UCSD-AML1 (cell line): ENCODE results near the gene HOXC11.

Source experiments
- DNase-seq: peaks from one replicate; lab custom pipeline; 2025; ENCODE audit not compliant: unreplicated experiment; lab: John Stamatoyannopoulos, UW

HOXC11 gene

DNA sequence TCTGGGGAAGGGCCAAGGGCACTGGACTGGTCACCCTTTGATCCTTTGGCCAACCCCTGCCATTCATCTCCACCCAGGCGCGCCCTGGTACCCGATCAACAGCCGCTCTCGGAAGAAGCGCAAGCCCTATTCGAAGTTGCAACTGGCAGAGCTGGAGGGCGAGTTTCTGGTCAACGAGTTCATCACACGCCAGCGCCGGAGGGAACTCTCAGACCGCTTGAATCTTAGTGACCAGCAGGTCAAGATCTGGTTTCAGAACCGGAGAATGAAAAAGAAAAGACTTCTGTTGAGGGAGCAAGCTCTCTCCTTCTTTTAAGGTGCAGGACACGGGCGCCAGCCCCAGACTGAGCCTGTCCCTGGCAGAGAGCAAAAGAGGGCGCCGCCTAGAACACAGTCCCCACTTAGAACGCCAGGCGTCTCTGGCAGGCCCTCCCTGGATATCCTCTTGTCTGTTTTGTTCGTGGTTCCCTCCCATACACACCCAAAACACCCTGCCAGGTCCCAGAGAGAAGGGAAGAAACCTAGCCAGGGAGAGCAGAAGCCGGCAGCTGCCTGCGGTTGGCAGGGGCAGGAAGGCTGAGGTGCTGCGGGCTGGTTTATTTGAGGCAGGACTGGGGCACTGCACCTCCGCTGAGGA, 16.6 kb upstream of the HOXC11 start:
- no peak for DNase-seq

DNA sequence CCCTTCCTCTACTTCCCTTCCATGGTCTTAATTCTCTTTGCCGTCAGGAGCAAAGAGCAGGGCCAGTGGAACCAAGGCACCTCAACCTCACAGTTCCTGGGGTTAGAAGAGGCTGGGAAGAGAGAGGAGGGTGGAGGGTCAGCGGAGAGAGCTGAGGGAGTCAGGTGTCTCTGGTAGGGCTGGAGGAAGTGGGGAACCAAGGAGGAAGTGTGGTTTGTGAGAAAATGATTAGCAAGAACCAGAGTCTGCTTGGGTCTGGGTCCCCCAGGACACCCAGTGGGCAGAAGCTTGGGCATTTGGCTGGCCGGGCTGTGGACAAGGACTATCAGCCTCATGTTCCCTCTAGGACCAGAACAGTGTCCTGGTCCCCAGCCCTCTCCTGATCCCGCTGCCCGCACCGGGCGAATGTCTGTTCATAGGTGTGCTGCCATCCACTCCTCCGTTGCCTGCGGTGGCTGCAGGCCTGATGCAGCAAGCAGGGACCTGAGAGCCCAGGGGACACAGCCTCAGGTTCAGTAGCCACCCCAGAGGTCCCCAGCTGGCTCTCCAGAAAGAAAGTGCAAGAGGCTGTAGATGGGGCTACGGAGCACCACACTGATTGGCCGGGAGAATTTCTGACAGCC, 15.9 kb upstream of the HOXC11 start:
- DNase-seq, result peak; percentile 59

DNA sequence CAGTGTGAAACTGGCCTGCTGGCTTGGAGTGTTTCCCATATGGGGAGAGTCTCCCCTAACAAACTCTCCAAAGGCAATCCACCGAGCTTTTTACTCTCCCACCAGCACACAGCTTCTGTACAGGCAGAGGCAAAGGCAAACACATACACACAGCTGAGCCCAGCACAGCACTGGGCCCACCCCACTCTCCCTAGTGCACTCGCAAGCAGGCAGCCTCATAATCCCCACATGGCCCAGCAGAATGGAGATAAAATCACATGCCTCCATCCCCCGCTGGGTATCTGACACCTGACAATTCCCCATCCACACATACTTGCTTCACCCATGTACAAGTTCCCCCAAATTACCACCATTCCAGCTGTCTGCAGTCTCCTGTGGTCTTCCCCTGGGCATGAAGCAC, 14.8 kb upstream of the HOXC11 start:
- no peak for DNase-seq

DNA sequence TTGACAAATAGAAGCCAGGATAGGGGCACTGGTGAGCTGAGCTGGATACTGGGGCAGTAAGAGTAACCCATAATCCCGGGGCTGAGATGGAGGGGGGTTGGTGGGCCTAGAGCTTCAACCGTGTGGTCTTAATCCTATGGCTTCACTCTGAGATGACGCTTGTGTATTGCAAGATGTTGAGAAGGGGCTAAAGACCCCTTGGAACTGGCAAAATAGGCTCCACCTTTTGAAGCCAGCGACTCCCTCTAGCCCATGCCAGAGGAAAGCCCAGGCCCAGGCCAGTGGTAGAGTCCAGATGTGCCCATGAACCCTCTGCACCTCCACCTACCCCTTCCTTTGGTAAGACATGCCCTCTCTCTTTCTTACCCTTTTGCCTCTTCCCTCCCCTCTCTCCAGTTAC, 13.6 kb upstream of the HOXC11 start:
- DNase-seq, result no peak

DNA sequence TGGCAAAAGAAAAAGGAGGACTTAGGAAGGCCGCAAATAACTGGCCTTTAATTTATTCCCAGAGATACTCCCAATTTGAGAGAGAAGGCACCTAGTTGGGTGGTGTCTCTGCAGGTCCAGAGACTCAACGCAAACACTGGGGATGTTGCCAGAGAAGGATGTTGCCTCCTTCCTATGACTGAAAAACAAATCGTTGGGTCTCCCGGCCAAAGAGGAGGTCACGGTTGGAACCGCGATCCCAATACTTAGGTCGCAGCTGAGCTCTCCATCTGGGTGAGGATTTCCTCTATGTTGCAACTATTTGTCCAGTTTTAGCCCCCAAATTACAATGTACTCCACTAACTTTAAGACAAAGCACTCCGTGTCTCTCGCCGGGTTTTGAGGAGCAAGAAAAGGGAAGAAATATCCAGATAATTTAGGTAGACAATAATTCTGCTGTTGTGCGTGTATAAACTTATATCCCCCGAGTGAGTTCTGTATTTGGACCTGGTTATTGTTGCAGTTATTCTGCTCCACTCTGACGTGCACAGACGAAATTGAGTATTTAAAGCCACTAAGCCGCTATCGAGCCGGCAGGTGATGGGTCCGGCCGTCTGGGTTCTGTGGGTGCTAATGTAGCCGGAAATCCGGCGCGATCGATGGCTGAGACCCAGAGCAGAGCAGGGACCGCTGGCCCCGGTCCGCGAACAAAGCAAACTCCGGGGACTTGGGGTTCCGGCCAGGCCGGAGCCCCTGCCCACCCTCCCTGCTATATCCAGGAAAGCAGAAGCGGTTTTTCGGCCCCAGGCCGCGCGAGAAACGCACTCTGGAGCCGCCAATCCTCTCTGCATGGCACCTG, 12.5 kb upstream of the HOXC11 start:
- no peak for DNase-seq

DNA sequence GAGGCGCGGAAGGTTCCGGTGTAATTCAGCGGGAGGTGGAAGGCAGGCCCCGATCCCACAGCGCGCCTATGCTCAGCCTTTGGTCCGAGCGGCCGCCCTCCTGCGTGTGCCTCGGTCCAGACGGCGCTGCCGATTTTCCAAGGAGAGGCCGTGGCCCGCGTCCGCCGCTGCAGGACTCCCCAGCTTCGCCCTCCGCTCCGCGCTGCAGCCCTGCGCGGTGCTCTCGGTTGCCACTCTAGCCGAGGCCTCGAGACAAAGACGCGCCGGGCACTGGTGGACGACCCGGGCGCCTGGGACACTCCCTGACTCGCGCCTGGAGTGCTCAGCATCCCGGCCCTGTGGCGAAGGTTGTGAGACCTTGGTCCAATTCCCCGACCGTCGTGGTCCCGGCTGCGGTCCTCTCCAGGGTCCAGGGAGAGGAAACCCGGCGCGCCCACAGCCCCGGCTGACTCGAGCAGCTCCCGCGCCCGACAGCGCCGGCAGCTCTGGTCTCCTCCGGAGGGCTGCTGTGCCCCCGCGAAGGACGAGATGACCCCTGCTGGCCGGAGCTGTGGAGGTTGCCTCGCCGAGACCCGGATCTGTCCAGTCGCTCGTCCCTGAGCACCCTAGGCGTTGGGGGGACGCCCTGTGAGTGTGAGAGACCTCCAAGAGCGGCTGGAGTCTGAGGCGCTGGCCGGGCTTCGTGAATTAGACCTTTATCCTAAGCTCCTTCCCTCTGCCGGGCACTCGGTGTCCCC, 11.7 kb upstream of the HOXC11 start:
- no peak for DNase-seq

DNA sequence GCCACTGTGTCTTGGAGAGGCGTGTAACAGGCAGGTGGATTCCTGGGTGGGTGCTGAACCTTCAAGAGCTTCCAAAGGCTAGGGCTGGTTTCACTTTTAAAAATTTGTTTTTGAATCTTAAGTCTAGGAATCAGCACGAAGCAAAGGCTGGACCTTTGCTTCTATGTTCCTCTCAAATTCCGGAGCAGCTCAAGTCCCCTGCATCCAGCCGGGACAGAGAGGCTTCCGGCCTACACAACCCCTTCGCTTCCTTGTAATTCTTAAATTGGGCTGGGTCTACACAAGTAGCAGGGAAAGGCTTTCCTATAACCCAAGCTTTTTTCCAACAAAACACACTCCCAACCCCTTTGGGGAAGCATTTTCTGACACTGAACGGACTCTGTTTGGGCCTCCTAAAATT, 9.9 kb upstream of the HOXC11 start:
- no peak for DNase-seq

DNA sequence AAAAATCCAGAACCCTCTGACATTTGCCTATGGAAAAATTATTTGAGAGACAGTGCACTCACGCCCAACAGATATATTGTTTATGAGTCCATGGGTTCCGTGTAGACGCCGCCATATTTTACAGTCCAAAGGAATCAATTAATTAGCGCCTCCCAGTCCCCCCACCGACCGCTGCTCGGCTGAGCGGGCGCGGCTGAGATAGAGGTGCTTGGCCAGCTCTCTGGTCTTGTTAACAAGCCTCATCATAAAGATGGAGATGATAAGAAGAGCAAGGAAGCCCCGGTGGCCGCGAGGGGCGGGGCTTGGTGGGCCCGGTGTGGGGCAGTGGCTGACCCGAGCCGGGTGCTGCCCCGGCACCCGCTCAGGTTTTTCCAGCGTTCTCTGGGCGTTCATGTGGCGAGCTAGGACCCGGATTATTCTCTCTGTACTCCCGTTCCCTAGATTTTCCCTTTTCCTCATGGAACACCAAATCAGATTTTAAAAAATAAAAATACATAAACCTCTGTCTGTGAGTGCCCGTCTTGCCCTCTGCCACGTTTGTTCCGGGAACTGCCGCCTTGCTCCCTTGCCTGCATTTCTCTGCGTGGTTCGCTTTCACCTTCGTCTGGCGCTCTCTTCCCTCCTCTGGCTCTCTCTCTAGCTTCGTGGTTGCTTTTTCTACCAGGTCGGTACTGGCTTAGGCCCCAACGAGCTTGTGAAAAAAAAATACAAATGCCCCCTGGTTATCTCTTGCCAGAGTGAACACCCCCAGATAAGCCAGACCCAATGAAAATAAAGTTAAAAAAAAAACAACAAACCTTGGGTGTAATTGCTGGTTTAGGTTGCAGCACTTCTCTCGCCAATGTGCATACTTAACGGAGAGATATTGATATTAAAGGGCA, 9.3 kb upstream of the HOXC11 start:
- no peak for DNase-seq

DNA sequence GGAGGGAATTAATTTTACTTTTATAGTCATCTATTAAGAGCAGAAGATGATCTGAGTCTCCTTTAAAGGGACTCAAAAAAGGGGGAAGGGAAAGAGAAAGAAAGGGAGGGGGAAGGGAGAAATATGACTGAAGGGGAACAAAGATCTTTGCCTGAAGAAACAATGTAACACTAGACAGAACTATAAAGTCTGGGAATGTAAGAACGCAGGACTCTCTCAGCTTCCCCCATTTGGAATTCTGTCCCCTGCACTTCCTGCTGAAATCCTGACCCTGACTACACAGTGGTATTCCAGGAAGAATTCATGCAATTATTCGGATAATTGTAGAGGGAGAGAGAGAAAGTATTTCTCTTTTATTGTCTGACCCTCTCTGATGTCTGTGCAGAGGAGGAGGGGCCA, 8.6 kb upstream of the HOXC11 start:
- DNase-seq, result no peak

DNA sequence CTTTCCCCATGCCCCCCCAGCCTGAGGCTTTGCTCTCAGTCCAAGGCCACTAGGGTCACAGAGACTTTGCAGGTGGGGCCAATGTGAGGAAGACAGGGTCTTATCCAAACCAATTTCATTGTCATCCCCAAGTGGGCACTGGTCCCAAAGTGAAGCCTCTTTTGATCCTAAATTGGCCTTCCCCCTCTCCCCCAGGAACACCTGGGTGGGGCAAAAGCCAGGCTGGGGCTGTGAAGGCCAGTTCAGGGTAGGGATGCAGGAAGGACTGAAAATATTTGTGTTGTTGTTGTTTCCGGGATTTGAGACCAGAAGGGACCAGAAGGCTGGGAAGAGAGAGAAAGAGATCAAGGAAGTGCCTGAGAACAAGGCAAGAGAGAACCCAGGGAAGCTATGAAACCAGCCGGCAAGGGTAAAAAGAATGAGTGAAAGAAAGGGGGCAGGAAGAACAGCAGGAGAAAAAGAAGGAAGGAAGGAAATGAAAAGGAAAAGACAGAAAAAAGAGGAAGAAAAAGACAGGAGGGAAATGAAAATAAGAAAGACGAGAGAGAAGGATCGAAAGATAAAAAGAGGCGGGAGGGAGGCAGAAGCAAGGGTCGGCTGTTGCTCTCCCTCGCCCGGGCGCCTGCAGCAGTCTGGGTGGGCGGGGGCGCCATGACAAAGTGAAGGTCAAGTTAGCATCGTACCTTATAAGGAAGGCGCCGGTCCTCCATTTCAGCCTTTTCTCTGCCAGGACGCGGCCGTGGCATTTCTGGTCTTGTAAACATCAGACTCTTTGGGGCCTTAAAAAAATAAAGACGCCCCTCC, 7.4 kb upstream of the HOXC11 start:
- DNase-seq, result no peak

DNA sequence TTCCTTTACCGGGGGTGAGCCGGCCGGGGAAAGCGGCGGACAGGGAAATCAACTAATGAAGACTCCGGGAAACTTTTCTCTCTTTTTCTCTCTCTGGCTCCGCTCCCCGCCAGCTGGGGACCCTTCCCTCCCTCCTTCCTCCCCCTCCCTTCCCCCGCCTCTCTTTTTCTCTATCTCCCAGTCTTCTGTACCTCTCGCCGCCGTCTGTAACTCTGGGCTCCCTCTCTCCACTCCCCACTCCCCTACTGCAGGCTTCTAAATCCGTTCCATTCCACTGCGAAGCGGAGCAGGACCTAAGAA, 6.9 kb upstream of the HOXC11 start:
- no peak for DNase-seq

DNA sequence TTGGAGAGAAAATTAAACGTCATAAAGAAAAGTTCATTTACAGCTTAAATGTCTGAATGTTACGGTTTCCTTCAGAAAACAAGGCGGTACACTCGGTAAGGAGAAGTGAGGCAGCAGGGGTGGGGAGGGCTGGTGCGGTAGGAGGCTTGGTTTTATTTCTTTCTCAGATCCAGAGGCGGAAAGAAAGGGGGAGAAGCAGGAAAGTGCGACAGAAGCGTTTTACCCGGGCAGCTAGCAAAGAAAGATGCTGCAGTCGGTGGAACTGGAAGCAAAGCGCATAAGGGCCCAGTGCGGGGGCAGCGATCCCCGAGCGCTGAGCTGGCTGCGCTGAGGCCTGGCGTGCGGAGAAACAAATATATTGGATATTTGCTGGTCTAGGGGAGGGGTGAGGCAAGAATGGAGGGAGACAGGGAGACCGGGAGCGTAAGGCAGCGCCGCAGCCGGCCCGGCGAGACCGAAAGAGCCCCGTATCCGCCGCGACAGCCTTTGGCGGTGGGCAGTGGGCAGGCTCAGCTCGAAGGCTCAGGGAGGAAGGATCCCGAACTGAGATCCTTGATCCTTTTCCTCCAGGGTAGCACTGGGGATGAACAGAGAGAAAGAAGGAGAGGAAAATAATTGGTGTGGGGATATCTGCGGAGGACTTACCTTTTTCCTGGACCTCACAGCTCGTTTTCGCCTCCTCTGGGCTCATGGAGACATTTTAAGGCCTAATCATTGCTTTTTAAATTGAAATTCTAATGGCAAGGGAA, 6.4 kb upstream of the HOXC11 start:
- no peak for DNase-seq

DNA sequence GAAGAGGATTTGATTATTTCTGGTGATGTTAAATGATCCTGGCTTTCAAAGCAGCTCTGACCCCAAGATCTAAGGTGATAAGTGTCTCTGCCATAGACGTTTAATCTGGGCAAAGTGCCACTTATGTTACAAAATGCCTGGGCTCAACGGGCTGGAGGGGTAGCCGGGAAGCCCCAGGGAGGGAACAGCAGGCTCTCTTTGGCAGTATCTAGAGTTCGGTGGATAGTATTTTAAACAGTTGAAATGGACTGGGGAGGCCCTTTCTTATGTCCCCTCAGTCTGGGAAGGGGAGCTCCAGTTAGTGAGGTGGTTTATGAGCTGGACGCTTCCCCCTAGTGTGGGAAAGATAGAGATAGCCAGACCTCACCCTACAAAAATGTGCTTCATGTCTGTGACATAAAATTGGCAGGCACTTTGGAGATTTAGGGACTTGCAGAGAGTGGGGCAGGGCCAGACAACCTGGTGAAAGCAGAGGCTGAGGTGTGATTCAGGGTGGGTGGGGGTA, 5.5 kb upstream of the HOXC11 start:
- no peak for DNase-seq

DNA sequence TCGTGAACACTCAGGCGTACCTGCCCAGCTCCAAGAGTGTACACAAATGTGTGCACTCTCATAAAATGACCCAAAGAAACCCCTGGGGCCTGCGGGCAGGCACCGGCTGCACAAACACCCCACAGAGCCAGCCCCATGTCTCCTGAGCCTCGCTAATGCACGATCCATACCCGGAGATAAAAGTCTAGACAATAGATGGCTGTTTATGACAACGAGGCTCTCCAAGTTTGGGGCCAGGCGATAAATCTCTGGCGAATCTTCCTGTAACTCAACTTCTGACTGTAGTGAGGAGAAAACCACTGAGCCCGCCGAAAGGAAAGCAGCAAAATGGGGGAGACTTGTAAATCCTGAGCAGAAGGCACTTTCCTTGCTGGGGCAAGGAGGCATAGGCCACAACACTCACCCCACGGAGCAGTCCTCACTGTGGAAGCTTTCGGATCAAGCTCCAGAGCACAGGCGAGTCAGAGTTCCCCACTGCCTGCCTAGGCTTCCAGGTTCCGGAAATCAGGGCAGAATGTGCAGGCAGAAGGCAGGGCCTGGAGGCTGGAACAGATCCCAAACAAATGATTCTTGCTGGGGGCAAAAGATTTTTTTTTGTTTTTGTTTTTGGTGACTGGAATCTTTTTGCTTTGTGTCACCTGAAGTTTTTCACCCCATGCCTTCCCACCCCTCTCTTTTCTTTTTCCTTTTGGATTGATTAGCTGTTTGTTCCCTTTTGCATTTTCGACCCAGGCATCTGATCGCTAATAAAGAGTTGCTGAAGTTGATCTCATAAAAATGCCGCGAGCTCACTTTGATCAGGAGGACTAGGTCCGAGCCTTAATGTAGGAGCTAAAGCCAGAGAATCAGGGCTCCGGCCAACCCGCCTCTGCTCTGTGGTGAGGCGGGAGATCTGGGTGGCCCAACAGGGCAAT, 4.5 kb upstream of the HOXC11 start:
- no peak for DNase-seq

DNA sequence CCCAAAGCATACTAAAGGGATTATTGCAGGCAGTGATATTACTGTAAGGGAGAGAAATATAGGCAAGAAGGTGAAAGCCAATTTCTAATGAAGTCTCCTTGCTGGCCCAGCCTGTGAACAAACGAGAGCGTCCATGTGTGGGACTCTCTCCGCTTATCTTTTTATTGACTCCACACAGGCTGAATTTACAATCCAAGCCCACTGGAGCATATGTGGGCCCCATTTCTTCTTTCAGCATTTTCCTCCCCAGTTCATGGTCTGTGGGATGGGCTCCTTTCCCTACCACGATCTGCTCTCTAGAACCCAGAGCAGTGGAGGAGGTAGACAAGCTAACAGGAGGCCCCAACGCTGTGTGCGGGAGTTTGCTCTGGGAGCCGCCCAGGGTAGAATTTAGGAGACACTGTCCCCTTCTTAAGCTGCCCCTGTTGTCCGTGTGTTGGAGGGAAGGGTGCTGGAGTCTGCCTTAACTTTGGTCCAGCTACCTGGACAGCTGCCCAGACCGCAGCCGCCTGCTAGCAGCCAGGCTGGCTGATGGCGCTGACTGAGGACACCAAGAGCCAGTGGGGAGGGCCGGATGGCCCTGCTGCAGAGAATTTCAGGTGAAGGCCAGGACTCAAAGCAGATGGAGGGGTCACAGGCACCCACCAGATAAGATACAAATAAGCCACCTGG, 3.2 kb upstream of the HOXC11 start:
- DNase-seq, result no peak

DNA sequence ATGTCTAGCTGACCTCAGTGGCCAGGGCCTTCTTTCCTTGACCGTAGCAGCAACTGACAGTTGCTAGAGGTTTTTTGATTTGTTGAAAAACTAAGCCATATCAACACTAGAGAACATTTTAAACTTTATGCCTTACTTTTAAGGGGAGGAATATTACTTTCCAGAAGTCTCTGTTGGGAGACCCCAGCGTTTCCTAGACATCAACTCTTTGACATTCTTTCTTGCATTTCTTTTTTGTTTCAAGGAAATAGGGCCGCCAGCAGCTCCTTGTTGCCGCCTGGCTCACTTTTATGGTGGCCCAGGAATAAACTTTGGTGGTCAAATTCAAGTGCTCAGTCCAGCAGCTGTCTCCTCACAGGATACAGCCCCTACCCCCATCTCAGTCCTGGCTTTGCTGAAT, 2.5 kb upstream of the HOXC11 start:
- no peak for DNase-seq

DNA sequence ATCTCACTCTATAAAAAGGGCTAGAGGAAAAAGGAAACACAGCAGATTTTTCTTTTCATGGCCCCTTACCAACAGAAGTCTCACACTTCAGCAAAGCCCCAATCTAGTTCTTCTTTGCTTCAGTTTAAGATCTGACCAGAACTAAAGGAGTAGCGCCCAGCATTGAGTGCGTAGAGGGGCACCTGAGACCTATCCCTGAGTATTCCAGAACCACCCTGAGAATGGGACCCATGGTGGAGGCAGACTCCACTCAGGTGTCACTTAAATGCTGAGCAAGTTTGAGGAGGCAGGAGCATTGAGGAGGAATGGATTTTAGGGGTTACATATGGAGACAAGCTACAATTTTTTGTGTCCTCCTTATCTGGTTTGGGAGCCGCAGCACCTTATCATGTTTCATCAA, 1.8 kb upstream of the HOXC11 start:
- no peak for DNase-seq

DNA sequence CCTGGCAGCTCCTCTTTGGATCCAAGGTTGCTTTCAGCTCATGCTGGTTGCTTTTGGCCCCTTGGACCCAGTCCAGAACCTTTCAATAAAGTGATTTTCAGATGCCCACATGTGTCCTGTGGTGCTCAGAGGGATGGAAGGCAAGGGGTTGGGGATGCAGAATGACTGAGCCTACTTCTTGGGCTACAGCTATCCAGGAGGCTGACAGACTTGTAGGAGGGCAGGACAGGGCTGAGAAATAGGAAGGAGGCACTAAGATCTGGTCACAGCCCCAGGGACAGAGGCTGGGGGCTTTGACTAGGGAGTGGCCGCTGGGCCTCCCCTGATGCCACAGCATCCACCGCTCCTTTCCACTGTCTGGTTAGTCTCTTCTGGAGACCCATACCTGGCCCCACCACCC, 1.2 kb upstream of the HOXC11 start:
- no peak for DNase-seq
